GM19438 (cell line): ENCODE measurements around the gene PPM1H.
"Not testable (repeated sequence)": the region's sequence is repeated elsewhere in the genome, so short reads cannot be mapped to it uniquely, and the experiment has no call there.

Experiments
- ATAC-seq: cut with Tn5 transposase; IDR thresholded peaks from one replicate; pipeline ENCODE4 v1.9.1; 2021; ENCODE audit warnings: low read depth; ENCODE audit not compliant: unreplicated experiment

Gene PPM1H

GRCh38 chr12:62694116-62694515 lies 240.8 kb downstream of the PPM1H start:
- no peak for ATAC-seq

DNA sequence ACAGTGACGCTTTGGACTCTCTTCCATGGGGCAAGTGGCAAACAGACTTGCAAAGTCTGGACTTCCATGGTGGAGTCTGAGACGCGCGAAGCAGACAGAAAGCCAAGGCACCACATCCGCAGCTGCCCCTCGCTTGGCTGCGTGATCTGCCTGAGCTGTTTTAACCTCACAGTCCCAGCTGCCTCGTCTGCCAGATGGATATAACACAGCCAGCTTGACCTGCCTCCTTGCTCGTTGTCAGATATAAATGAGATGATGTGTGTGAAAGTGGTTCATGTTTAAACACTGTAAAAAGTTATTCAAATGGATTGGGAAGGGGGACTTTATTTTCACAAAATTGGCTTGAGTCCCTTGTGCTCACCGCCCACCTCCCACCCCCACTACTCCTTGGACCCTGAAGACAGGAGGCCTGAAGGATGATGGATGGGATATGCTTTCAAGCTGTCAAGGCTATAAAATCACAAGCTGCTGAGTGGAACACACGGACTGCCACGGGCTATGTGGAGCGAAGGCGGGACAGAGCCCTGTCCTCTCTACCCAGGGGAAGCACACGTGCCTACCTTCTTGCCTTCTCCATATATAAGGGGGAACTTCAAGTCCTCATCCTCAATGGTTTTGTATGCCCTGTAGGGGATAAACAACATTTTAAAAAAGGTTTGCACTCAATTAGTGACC lies 241.4 kb downstream of the PPM1H start:
- no peak for ATAC-seq

DNA sequence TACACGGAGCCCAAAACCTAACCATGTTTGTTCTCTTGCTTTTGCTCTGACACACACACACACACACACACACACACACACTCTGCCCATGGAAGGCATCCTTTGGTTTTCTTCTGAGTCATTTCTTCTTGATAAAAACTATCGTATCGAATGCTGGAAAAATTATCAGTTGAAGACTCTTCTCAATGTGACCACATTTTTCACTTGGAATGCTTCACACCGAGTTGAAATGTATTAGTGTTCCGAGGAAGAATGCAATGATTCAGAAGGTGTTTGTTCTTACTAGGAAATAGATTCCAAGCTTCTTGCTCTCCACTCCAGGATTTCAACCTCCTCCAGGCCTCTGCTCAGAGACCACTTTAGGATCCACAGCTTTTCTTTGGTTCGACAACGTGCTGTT lies 242.1 kb downstream of the PPM1H start:
- ATAC-seq, result no peak

GRCh38 chr12:62691309-62691708 lies 243.6 kb downstream of the PPM1H start:
- ATAC-seq, result no peak

GRCh38 chr12:62689042-62689839 lies 245.7 kb downstream of the PPM1H start:
- ATAC-seq, result no peak

GRCh38 chr12:62686938-62687337 lies 248.0 kb downstream of the PPM1H start:
- ATAC-seq, result no peak

GRCh38 chr12:62684570-62685295 lies 250.2 kb downstream of the PPM1H start:
- ATAC-seq, result no peak

GRCh38 chr12:62683776-62684569 lies 251.0 kb downstream of the PPM1H start:
- no peak for ATAC-seq

DNA sequence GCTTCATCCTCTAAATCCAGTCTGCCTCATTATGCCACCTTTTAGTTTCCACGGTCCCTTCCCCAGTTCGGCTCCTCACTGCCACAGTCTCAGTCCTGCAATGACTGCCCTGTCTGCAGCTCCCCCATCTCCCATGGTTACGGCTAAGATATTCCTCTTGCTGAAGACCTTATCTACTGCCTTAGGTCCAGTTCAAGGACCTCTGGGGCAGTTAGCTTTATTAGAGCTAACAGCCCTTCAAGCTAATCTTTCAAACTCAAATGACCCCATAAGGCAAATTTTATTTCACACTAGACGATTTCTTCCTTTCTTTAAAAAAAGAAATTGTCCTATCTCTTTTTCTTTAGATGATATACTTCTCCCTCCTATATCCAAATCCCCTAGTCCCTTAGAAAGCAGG lies 253.6 kb downstream of the PPM1H start:
- ATAC-seq, result no peak

DNA sequence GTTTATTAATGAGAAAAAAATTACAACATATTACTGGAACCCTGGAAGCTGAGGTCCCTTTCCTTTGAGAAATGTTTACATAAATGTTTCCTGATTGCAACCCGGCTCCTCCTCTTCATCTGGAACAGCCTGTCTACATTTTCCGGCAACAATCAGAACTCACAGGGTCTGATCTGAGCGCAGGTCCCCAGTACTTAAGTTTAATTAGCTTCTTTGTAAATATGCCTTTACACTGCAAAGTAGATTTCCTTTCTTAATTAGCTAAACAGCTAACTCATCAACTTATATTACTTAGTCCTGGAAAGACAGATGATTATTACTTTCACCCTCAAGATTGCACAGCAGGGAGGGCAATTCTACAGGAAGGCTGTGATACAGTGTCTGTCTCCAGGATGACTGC lies 255.3 kb downstream of the PPM1H start:
- no peak for ATAC-seq

DNA sequence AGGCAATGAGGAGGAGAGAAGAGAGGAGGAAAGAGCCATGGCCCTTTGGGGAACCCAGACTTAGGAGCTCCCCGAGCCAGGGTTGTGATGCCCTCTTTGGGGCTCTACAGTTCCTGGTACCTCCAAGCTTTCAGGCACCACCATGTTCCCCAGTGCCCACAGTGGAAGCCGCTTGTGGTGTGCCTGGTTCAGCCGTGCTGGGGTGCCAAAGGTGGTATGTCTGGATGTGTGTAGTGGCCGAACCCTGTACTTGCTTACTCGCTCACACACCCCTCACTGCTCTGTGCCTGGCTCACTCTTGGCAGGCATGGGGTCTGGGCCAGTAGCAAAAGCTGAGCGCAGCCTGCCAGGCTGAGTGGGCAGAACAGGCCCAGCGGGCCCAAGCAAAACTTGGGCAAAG lies 257.6 kb downstream of the PPM1H start:
- ATAC-seq, result no peak

DNA sequence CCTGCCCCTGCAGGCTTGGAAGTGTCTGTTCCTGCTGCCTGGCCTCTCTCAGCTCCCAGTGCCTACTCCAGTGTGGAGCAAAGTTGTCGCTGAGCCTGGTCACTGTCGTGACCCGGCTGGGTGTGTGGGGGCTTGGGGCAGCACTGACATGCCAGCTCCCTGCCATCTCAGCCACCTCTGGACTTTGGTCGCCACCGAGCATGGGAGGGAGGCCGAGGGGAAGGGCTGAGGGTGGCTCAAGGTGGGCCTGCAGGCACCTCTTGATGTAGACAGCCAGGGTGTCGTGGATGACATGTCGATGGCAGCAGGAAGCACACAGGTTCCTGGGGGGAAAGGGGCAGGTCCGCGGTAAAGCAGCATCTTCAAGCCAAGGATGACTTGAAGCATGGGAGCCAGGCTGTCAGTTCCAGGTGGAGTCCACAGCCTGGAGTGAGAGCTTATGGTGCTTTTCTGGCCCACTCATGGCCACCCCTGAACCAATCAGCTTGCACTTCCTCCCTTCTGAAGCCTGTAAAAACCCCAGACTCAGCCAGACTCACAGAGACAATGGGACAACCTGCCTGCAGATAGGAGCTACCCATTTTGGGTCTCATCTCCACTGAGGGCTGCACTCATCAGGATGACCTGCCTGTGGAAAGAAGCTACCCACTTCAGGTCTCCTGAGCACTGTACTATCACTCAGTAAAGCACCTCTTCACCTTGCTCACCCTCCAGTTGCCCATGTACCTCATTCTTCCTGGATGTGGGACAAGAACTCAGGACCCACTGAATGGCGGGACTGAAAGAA lies 258.2 kb downstream of the PPM1H start:
- no peak for ATAC-seq

- ATAC-seq, result no peak
Measured at GRCh38 chr12:62673028-62673815, 261.7 kb downstream of the PPM1H start.

GRCh38 chr12:62670986-62671720 lies 263.8 kb downstream of the PPM1H start:
- ATAC-seq, result no peak

DNA sequence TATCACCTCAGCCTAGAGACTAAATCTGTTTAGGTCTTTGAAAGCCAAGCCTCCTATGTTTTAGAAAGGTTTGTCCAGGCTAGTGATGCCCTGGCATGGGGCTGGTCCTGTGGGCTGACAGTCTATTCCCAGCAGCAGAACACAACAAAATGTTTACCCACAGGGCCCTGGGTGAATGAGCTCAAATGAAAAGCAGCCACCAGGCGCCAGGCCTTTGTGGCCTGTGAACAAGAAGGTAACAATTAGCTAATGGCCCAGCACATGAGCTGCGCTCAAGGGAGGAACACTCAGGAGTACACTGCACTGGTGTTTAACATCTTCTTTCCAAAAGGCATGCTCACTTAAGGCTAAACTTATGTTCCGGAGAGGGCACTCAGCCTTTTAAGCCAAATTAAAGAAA lies 266.2 kb downstream of the PPM1H start:
- ATAC-seq, result no peak

GRCh38 chr12:62664951-62665350 lies 270.0 kb downstream of the PPM1H start:
- ATAC-seq, result not testable (repeated sequence)

GRCh38 chr12:62660756-62661155 lies 274.2 kb downstream of the PPM1H start:
- ATAC-seq, result no peak

DNA sequence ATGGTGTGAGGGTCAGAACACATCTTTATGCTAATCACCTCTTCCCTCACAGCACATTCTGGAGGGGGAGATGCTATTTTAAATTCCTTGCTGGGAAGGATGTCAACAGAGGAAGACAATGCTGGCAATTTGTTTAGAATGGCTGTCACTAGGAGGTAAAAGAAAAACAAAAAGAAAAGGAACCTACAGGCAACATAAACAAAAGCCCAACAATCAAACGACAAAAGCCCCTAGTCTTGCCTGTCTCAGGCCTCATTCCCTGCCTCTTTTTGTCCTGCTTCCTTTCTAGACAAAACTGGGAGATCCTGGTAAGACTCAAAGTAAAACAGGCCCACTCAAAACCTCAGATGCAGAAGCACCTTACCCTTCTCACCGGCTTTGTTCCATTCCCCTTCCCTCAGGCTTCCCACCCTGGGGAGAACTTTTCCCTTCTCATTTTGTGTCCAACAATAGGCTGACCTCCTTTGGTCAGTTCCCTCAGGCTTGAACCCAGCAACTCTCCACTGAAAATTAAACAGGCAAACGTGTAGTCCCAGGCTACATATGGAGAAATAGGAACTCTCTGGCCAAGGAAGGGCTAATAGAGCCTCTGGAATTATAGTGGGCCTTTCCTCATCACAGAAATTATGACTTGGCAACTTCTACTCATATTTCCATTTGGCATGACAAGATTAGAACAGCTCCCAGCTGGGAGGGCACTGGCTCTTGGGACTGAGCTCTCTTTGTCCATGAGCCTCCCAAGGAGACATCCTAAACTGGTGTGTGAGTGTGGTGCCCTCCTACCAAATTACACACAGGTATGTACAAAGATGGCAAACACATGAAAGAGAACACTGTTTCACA lies 275.3 kb downstream of the PPM1H start:
- no peak for ATAC-seq
